ENCODE measurements around the gene ETFDH. TPM values are rescaled to one million over a fixed set of nuclear protein-coding genes. Genes with fewer than 3 reads are reported as not detected.
"Not testable (repeated sequence)": the region's sequence is repeated elsewhere in the genome, so short reads cannot be mapped to it uniquely, and the experiment has no call there.

The ETFDH gene
- polyA plus RNA-seq, 1 experiment = 13.5 TPM

- no peaks in the 10 kb centered on the region for H3K36me3 ChIP-seq (ENCODE audit: control insufficient read depth, insufficient read depth, low read length)
- no peaks in the 10 kb centered on the region for H3K27me3 ChIP-seq (ENCODE audit: control insufficient read depth, insufficient read depth, low read length)
- POLR2A ChIA-PET = no interaction called here
- no peak for TF ChIP-seq CTCF (IDR thresholded peaks at IDR 0.05; ENCODE audit: insufficient read depth, low read depth, low read length)
- CTCF ChIA-PET = interaction anchor here (0.8 to 1.2 kb wide), 2 partner anchors 9 to 15 kb away, joined by 3 read pairs; no protein-coding TSS in a partner anchor
- DNase-seq (ENCODE audit: low read depth) = no peak
- no peak overlapping the region for H3K4me3 ChIP-seq (ENCODE audit: low read depth, low read length)
Observed at GRCh38 chr4:158657291-158657690, 14.8 kb upstream of the ETFDH start.

GRCh38 chr4:158663255-158663654 lies 8.8 kb upstream of the ETFDH start:
- H3K4me3 ChIP-seq (ENCODE audit: low read depth, low read length); CTCF ChIA-PET; H3K36me3 ChIP-seq (ENCODE audit: control insufficient read depth, insufficient read depth, low read length); H3K27me3 ChIP-seq (ENCODE audit: control insufficient read depth, insufficient read depth, low read length); POLR2A ChIA-PET; DNase-seq (ENCODE audit: low read depth): not testable (repeated sequence)

GRCh38 chr4:158663707-158664625 lies 8.1 kb upstream of the ETFDH start:
- POLR2A ChIA-PET; CTCF ChIA-PET; H3K27me3 ChIP-seq (ENCODE audit: control insufficient read depth, insufficient read depth, low read length); H3K36me3 ChIP-seq (ENCODE audit: control insufficient read depth, insufficient read depth, low read length); H3K4me3 ChIP-seq (ENCODE audit: low read depth, low read length); DNase-seq (ENCODE audit: low read depth): not testable (repeated sequence)

GRCh38 chr4:158664806-158665205 lies 7.3 kb upstream of the ETFDH start:
- Histone ChIP-seq H3K4me3 (ENCODE audit: low read depth, low read length) (no peak overlapping the region), H3K36me3 (ENCODE audit: control insufficient read depth, insufficient read depth, low read length) (no peaks in the 10 kb centered on the region; the same call in 1 of the 2 replicates), H3K27me3 (ENCODE audit: control insufficient read depth, insufficient read depth, low read length) (no peaks in the 10 kb centered on the region)
- no peak for DNase-seq (ENCODE audit: low read depth)
- ChIA-PET CTCF (no interaction called here), POLR2A (no interaction called here)
- TF ChIP-seq CTCF (IDR thresholded peaks at IDR 0.05; ENCODE audit: insufficient read depth, low read depth, low read length) = no peak

GRCh38 chr4:158666892-158667291 lies 5.2 kb upstream of the ETFDH start:
- DNase-seq (ENCODE audit: low read depth) = no peak
- H3K36me3 ChIP-seq (ENCODE audit: control insufficient read depth, insufficient read depth, low read length) = no peaks in the 10 kb centered on the region; the same call in 1 of the 2 replicates
- no peak overlapping the region for H3K4me3 ChIP-seq (ENCODE audit: low read depth, low read length)
- ChIA-PET CTCF (interaction anchor here (1.0 kb wide), 2 partner anchors 19 to 38 kb away, joined by 3 read pairs; no protein-coding TSS in a partner anchor), POLR2A (no interaction called here)
- no peaks in the 10 kb centered on the region for H3K27me3 ChIP-seq (ENCODE audit: control insufficient read depth, insufficient read depth, low read length)
- TF ChIP-seq CTCF (IDR thresholded peaks at IDR 0.05; ENCODE audit: insufficient read depth, low read depth, low read length) = no peak

- POLR2A ChIA-PET = no interaction called here
- no peak for DNase-seq (ENCODE audit: low read depth)
- CTCF ChIA-PET = interaction anchor here (0.6 to 1.4 kb wide), 4 partner anchors 8 to 534 kb away, joined by 3 to 4 read pairs (median 4); no protein-coding TSS in a partner anchor
Observed at GRCh38 chr4:158667651-158668198, 4.4 kb upstream of the ETFDH start.

More at GRCh38 chr4:158667651-158668198, 4.4 kb upstream of the ETFDH start:
- H3K4me3 ChIP-seq (ENCODE audit: low read depth, low read length) = no peak overlapping the region
- H3K36me3 ChIP-seq (ENCODE audit: control insufficient read depth, insufficient read depth, low read length) = no peaks in the 10 kb centered on the region; the same call in 1 of the 2 replicates
- H3K27me3 ChIP-seq (ENCODE audit: control insufficient read depth, insufficient read depth, low read length) = no peaks in the 10 kb centered on the region
- TF ChIP-seq CTCF (IDR thresholded peaks at IDR 0.05; ENCODE audit: insufficient read depth, low read depth, low read length) = peak; percentile 67

Data from BJ (cell line).